Activated T-helper 9 cell treated with anti-CD3 and anti-CD28 coated beads, Interleukin-2, amount 50 U/mL, for 16 hours (primary cell): Measurements from ENCODE around the gene VPS4B.
"Not testable (repeated sequence)": the region's sequence is repeated elsewhere in the genome, so short reads cannot be mapped to it uniquely, and the experiment has no call there.

Source experiments
- DNase-seq: peaks from one replicate; pipeline ENCODE4 v3.0.0-alpha.2; 2020; ENCODE audit warnings: low read depth

The VPS4B gene

GRCh38 chr18:63422087-63422863 lies at the start of gene VPS4B:
TSS of gene VPS4B (minus strand) at chr18:63422476. CDS start at chr18:63422259, 217 bp downstream.
- peak; percentile 99 for DNase-seq

- DNase-seq: no peak
Observed at GRCh38 chr18:63470751-63471150, 48.5 kb upstream of the VPS4B start.

- no peak for DNase-seq
Observed at GRCh38 chr18:63468575-63468974, 46.3 kb upstream of the VPS4B start.

- DNase-seq: no peak
Observed at GRCh38 chr18:63467699-63468098, 45.4 kb upstream of the VPS4B start.

- DNase-seq: no peak
Observed at GRCh38 chr18:63465059-63465458, 42.8 kb upstream of the VPS4B start.

GRCh38 chr18:63464434-63464833 lies 42.2 kb upstream of the VPS4B start:
- DNase-seq: no peak

GRCh38 chr18:63460414-63460813 lies 38.1 kb upstream of the VPS4B start:
- no peak for DNase-seq

GRCh38 chr18:63457977-63458376 lies 35.7 kb upstream of the VPS4B start:
- no peak for DNase-seq

- DNase-seq: no peak
Observed at GRCh38 chr18:63454497-63454896, 32.2 kb upstream of the VPS4B start.

- not testable (repeated sequence) for DNase-seq
Observed at GRCh38 chr18:63452751-63453150, 30.5 kb upstream of the VPS4B start.

- no peak for DNase-seq
Observed at GRCh38 chr18:63451799-63452660, 29.8 kb upstream of the VPS4B start.

- DNase-seq: no peak
Observed at GRCh38 chr18:63449426-63449825, 27.1 kb upstream of the VPS4B start.

GRCh38 chr18:63447066-63447465 lies 24.8 kb upstream of the VPS4B start:
- no peak for DNase-seq

- DNase-seq: no peak
Observed at GRCh38 chr18:63446266-63446665, 24.0 kb upstream of the VPS4B start.

GRCh38 chr18:63445037-63445436 lies 22.8 kb upstream of the VPS4B start:
- no peak for DNase-seq

- DNase-seq: no peak
Observed at GRCh38 chr18:63444580-63444979, 22.3 kb upstream of the VPS4B start.

GRCh38 chr18:63443829-63444228 lies 21.6 kb upstream of the VPS4B start:
- no peak for DNase-seq

- no peak for DNase-seq
Observed at GRCh38 chr18:63440881-63441280, 18.6 kb upstream of the VPS4B start.

- no peak for DNase-seq
Observed at GRCh38 chr18:63440219-63440618, 17.9 kb upstream of the VPS4B start.

- DNase-seq: peak; percentile 5
Observed at GRCh38 chr18:63439334-63439733, 17.1 kb upstream of the VPS4B start.

- no peak for DNase-seq
Observed at GRCh38 chr18:63438181-63438580, 15.9 kb upstream of the VPS4B start.

GRCh38 chr18:63433334-63433866 lies 11.1 kb upstream of the VPS4B start:
- DNase-seq: no peak

- DNase-seq: no peak
Observed at GRCh38 chr18:63431180-63431579, 8.9 kb upstream of the VPS4B start.
